ENCODE measurements around the gene PDCL2.
A peak's percentile ranks its signal among the peaks of the same experiment; 100 is the strongest.
"Not testable (repeated sequence)": the region's sequence is repeated elsewhere in the genome, so short reads cannot be mapped to it uniquely, and the experiment has no call there.

Gene PDCL2

GRCh38 chr4:55592014-55592413, at the start of gene PDCL2:
PDCL2 (minus strand) TSS chr4:55592245; CDS start chr4:55592109, 136 bp downstream.
- DNase-seq (ENCODE audit: low spot score), result no peak

GRCh38 chr4:55637272-55637820, 45.3 kb upstream of the PDCL2 start:
- no peak for DNase-seq (ENCODE audit: low spot score)

- no peak for DNase-seq (ENCODE audit: low spot score)
These were observed 44.6 kb upstream of the PDCL2 start for GRCh38 chr4:55636656-55636999.

GRCh38 chr4:55635741-55636655, 44.0 kb upstream of the PDCL2 start, which contains the start of gene NMU:
NMU (minus strand) TSS chr4:55636298; CDS start chr4:55636192, 106 bp downstream.
- DNase-seq (ENCODE audit: low spot score), result no peak

GRCh38 chr4:55635282-55635681, 43.2 kb upstream of the PDCL2 start:
- no peak for DNase-seq (ENCODE audit: low spot score)

- DNase-seq (ENCODE audit: low spot score), result no peak
These were observed 42.5 kb upstream of the PDCL2 start for GRCh38 chr4:55634417-55635128.

- no peak for DNase-seq (ENCODE audit: low spot score)
These were observed 41.9 kb upstream of the PDCL2 start for GRCh38 chr4:55633903-55634302.

- no peak for DNase-seq (ENCODE audit: low spot score)
These were observed 33.8 kb upstream of the PDCL2 start for GRCh38 chr4:55625835-55626234.

- DNase-seq (ENCODE audit: low spot score), result not testable (repeated sequence)
These were observed 32.0 kb upstream of the PDCL2 start for GRCh38 chr4:55624063-55624462.

GRCh38 chr4:55618546-55619143, 26.6 kb upstream of the PDCL2 start:
- DNase-seq (ENCODE audit: low spot score), result no peak

GRCh38 chr4:55617587-55618197, 25.6 kb upstream of the PDCL2 start:
- no peak for DNase-seq (ENCODE audit: low spot score)

GRCh38 chr4:55615008-55615407, 23.0 kb upstream of the PDCL2 start:
- DNase-seq (ENCODE audit: low spot score), result peak; percentile 24

GRCh38 chr4:55613621-55614020, 21.6 kb upstream of the PDCL2 start:
- DNase-seq (ENCODE audit: low spot score), result no peak

GRCh38 chr4:55612341-55612740, 20.3 kb upstream of the PDCL2 start:
- DNase-seq (ENCODE audit: low spot score), result no peak

- no peak for DNase-seq (ENCODE audit: low spot score)
These were observed 19.5 kb upstream of the PDCL2 start for GRCh38 chr4:55611358-55612059.

- DNase-seq (ENCODE audit: low spot score), result no peak
These were observed 18.3 kb upstream of the PDCL2 start for GRCh38 chr4:55610381-55610780.

GRCh38 chr4:55609393-55609866, 17.4 kb upstream of the PDCL2 start:
- no peak for DNase-seq (ENCODE audit: low spot score)

GRCh38 chr4:55608591-55608990, 16.5 kb upstream of the PDCL2 start:
- DNase-seq (ENCODE audit: low spot score), result no peak

GRCh38 chr4:55604996-55605395, 13.0 kb upstream of the PDCL2 start:
- DNase-seq (ENCODE audit: low spot score), result no peak

GRCh38 chr4:55600640-55601039, 8.6 kb upstream of the PDCL2 start:
- DNase-seq (ENCODE audit: low spot score), result no peak

GRCh38 chr4:55598641-55599040, 6.6 kb upstream of the PDCL2 start:
- no peak for DNase-seq (ENCODE audit: low spot score)

Data from COLO829 (cell line).